Aorta (tissue), 5 donors: ENCODE results near the gene B2M. TPM values are rescaled to one million over a fixed set of nuclear protein-coding genes. Genes with fewer than 3 reads are reported as not detected.
"Not testable (repeated sequence)": the region's sequence is repeated elsewhere in the genome, so short reads cannot be mapped to it uniquely, and the experiment has no call there.

Experiments used
- ATAC-seq: fragments of 200-7000 bp; cut with Tn5 transposase; one replicate; pipeline ENCODE4 v1.9.1; 2022; ENCODE audit warnings: moderate library complexity; ENCODE audit not compliant: low FRiP score
- DNase-seq, 2 donors: peaks; one replicate each; pipeline ENCODE4 v3.0.0-alpha.2; 2020
- H3K27ac ChIP-seq, 2 donors: one replicate each; pipeline ENCODE4 v1.5.1; 2013; ENCODE audit warnings: low read length in 2 of 2, mild to moderate bottlenecking in 2 of 2, moderate library complexity in 2 of 2, control low read depth in 1 of 2, inconsistent platforms in 1 of 2, low read depth in 1 of 2
- H3K27me3 ChIP-seq, 2 donors: one replicate each; pipeline ENCODE4 v1.6.1; 2013; ENCODE audit warnings: control low read depth in 1 of 2, low read length in 1 of 2, mild to moderate bottlenecking in 1 of 2, moderate library complexity in 1 of 2; ENCODE audit not compliant: insufficient read depth in 2 of 2, control insufficient read depth in 1 of 2
- H3K36me3 ChIP-seq, 2 donors: one replicate each; pipeline ENCODE4 v1.6.1; 2013; ENCODE audit warnings: control low read depth in 1 of 2, low read length in 1 of 2, mild to moderate bottlenecking in 1 of 2; ENCODE audit not compliant: insufficient read depth in 2 of 2, control insufficient read depth in 1 of 2
- H3K4me1 ChIP-seq, 2 donors: one replicate each; pipeline ENCODE4 v1.6.1; 2013; ENCODE audit warnings: low read length in 2 of 2, control low read depth in 1 of 2, mild to moderate bottlenecking in 1 of 2, moderate library complexity in 1 of 2; ENCODE audit not compliant: insufficient read depth in 2 of 2, control insufficient read depth in 1 of 2
- H3K4me3 ChIP-seq, 2 donors: one replicate each; pipeline ENCODE4 v1.5.1; 2013; ENCODE audit warnings: low read length in 2 of 2, control low read depth in 1 of 2, mild to moderate bottlenecking in 1 of 2
- H3K9me3 ChIP-seq: one replicate; pipeline ENCODE4 v1.6.1; 2013; ENCODE audit warnings: mild to moderate bottlenecking, low read length; ENCODE audit not compliant: control insufficient read depth
- WGBS, 2 donors: extraction: QIAGEN DNeasy Blood & Tissue Kit; methylation state at CpG; one replicate each; pipeline ENCODE4 v1.1.7; 2013; 5-methylcytosine and 5-hydroxymethylcytosine counted together
- intact Hi-C, 2 donors: fragments of 100-400 bp; cut with DNase I; formaldehyde crosslinking; loops; one replicate each; pipeline versions ENCODE4 v1.14.2 to v1.15.0; 2022
- polyA plus RNA-seq, 2 donors: library from polyadenylated mRNA; stranded (reverse); fragments of 200-250 nt; gene quantifications; one replicate each; pipeline ENCODE4 v1.2.3, GENCODE V29; 2013
- total RNA-seq, 2 donors: library from RNA; stranded (reverse); fragmentation: NEBNext Ultra II Directional; extraction: Animal tissue kit (Norgen Biotek cat#: 25700); gene quantifications; one replicate each; pipeline ENCODE4 v1.2.1, GENCODE V29; 2021
- donor health status: healthy with polysubstance abuse.
- donor health status: Bipolar disorder and iron deficiency.
- donor health status: DM: no; HTN: no; CAD: no.
- donor health status: DM: no; HTN: no; CAD: no.
- donor health status: DM: yes; HTN: yes; CAD: no.

B2M gene
- total and polyA plus RNA-seq, 4 donors, result 2,130 to 4,026 (median 3,023) TPM

DNA sequence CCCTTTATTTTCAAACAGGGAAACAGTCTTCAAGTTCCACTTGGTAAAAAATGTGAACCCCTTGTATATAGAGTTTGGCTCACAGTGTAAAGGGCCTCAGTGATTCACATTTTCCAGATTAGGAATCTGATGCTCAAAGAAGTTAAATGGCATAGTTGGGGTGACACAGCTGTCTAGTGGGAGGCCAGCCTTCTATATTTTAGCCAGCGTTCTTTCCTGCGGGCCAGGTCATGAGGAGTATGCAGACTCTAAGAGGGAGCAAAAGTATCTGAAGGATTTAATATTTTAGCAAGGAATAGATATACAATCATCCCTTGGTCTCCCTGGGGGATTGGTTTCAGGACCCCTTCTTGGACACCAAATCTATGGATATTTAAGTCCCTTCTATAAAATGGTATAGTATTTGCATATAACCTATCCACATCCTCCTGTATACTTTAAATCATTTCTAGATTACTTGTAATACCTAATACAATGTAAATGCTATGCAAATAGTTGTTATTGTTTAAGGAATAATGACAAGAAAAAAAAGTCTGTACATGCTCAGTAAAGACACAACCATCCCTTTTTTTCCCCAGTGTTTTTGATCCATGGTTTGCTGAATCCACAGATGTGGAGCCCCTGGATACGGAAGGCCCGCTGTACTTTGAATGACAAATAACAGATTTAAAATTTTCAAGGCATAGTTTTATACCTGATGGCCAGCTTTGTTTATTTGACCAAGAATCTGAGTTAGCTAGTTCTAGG lies 7.0 kb downstream of the B2M start:
- intact Hi-C loops, result no loop called here
- WGBS, 2 donors, result 62 to 64% methylated on average over 4 of the region's 4 CpGs
- no peaks in the 10 kb centered on the region for H3K27me3 ChIP-seq
- peaks cover 0 to 1% of the 10 kb centered on the region in 2 donors for H3K4me1 ChIP-seq
- DNase-seq (no peak), ATAC-seq (no peak)
- no peak overlapping the region for H3K4me3 ChIP-seq
- peaks cover 0 to 9% of the 10 kb centered on the region in 2 donors for H3K36me3 ChIP-seq
- no peaks in the 10 kb centered on the region for H3K9me3 ChIP-seq
- H3K27ac ChIP-seq, result no peak overlapping the region

DNA sequence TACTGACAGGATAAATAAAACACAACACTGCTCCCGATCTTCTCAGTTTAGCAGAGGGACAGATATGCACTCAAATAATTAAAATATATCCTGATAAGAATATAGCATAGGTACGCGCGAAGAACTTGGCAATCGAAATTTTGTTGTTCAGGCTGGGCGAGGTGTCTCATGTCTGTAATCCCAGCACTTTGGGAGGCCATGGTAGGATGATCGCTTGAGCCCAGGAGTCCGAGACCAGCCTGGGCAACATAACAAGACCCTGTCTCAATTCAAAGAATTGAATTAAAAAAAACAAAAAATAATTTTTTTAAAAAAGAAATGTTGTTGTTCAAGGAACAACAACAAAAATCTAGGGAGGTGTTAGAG lies 7.6 kb downstream of the B2M start:
- Histone ChIP-seq H3K27ac (no peak overlapping the region), H3K9me3 (no peaks in the 10 kb centered on the region), H3K4me1 (peaks cover 0 to 1% of the 10 kb centered on the region in 2 donors), H3K27me3 (no peaks in the 10 kb centered on the region), H3K36me3 (peaks cover 0 to 9% of the 10 kb centered on the region in 2 donors), H3K4me3 (no peak overlapping the region)
- 90 to 93% methylated on average over 8 of the region's 8 CpGs for WGBS, 2 donors
- no peak for ATAC-seq
- no peak for DNase-seq
- intact Hi-C loops, result no loop called here

DNA sequence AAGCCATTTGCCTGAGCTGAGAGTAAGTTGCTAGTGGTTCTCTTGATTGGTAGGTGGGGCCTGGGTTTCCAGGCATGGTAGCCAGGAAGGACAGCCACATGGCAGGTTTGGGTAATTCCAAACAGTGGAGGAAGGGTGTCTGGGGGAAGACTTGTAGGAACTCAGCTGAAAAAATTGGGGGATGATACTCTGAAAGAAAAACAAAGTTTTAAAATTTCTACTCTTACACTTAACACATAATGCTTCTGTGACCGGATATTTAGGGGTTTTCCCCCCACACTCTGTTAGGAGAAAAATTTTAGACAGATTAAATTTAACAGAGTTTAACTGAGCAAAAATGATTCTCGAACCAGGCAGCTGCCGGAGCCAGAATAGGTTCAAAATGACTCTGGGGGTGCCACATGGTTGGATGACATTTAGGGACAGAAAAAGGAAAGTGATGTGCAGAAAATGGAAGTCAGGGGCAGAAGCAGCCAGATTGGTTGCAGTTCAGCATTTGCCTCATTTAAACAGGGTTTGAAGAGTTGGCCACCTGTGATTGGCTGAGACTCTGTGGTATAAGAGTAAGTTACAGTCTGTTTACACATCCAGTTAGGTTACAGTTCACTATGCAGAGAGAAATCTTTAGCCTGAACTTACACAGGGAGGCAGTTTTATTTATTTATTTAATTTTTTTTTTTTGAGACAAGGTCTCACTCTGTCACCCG lies 8.1 kb downstream of the B2M start:
- intact Hi-C loops, result no loop called here
- H3K4me1 ChIP-seq, result peaks cover 0 to 1% of the 10 kb centered on the region in 2 donors
- WGBS, 2 donors, result 76 to 79% methylated on average over 4 of the region's 4 CpGs
- H3K4me3 ChIP-seq, result no peak overlapping the region
- DNase-seq (no peak), ATAC-seq (peak; percentile 11)
- no peaks in the 10 kb centered on the region for H3K9me3 ChIP-seq
- peaks cover 0 to 9% of the 10 kb centered on the region in 2 donors for H3K36me3 ChIP-seq
- H3K27ac ChIP-seq, result no peak overlapping the region
- H3K27me3 ChIP-seq, result no peaks in the 10 kb centered on the region

DNA sequence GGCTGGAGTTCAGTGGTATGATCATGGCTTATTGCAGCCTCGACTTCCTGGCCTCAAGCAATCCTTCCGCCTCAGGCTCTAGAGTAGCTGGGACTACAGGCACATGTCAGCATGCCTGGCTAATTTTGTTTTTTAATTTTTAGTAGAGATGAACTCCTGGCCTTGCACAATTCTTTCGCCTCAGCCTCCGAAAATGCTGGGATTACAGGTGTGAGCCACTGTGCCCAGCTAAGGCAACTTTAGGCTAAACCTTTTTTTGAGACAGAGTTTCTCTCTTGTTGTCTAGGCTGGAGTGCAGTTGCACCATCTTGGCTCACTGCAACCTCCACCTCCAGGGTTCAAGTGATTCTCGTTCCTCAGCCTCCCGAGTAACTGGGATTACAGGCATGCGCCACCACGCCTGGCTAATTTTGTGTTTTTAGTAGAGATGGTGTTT lies 8.7 kb downstream of the B2M start:
- H3K36me3 ChIP-seq, intact Hi-C loops, H3K27me3 ChIP-seq, H3K9me3 ChIP-seq, H3K4me3 ChIP-seq, H3K4me1 ChIP-seq, H3K27ac ChIP-seq, DNase-seq: not testable (repeated sequence)
- WGBS, 2 donors, result 93% methylated on average over 8 of the region's 8 CpGs
- peak; percentile 42 for ATAC-seq

DNA sequence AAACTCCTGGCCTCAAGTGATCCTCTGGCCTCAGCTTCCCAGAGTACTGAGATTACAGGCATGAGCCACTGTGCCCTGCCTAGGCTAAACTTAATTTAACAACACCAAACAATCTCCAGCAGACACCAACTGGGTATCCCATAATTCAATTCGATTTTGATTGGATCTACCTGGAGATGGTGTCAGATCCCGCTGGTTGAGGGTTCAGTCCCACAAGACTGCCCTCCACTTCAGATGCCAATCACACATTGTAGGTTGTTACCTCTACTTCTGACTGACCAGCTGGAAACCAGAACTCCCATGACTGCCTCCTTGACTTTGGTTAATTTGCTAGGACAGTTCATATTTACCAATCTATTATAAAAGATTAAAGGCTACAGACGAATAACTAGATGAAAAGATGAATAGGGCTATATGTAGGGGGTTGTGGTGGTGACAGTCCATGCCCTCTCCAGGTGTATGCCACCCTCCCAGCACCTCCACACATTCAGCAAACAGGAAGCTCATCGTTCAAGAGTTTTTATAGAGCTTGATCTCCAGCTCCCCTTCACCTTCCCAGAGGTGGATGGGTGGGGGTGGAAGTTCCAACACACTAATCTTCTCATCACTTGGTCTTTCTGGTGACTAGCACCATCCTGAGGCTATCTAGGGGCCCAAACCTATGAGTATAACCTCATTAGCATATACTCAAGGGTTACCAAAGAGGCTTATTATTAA lies 9.3 kb downstream of the B2M start:
- no peak for ATAC-seq
- Histone ChIP-seq H3K27ac (no peak overlapping the region), H3K27me3 (no peaks in the 10 kb centered on the region), H3K4me1 (no peaks in the 10 kb centered on the region), H3K36me3 (peaks cover 0 to 7% of the 10 kb centered on the region in 2 donors), H3K4me3 (no peak overlapping the region), H3K9me3 (no peaks in the 10 kb centered on the region)
- no peak for DNase-seq
- WGBS, 2 donors, result 90 to 91% methylated on average over 4 of the region's 4 CpGs
- intact Hi-C loops, result no loop called here

DNA sequence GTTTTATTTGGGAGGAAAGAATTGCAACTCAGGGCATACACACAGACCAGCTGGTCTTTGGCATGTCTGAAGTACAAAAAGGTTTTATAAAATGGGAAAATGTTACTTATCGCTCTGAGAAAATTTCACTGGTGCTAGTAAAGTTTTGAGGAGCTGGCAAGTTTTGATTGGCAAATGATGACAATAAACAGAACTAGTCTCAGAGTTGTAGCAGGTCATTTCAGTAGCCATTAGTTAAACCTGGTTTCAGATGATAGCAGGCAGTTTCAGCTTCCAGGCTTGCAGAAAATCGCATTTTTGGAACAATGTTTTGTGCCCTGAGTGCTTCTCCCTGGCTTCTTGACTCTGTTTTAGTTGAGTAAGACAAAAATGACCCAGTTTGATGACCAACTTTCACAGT lies 10.7 kb downstream of the B2M start:
- 55 to 74% methylated on average over 2 of the region's 2 CpGs for WGBS, 2 donors
- Histone ChIP-seq H3K4me3 (no peak overlapping the region), H3K36me3 (peaks cover 0 to under 1% of the 10 kb centered on the region in 2 donors), H3K9me3 (no peaks in the 10 kb centered on the region), H3K27ac (no peak overlapping the region), H3K27me3 (no peaks in the 10 kb centered on the region), H3K4me1 (no peaks in the 10 kb centered on the region)
- ATAC-seq, result no peak
- intact Hi-C loops, result no loop called here
- no peak for DNase-seq

DNA sequence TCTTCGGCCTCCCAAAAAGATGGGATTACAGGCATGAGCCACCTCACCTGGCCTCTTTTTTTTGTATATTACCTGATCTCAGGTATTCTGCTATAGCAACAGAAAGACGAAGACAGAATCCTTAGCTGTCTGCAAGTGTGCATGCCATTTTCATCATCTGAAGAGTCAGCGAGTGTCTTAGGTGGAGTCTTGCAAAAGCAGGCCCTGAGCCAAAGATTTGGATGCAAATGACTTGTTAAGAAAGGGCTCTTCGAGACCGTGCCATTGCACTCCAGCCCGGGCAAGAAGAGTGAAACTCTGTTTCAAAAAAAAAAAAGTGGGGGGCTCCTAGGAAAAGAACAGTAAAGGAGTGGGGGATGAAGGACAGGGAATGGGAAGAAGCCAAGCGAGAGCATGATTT lies 14.8 kb downstream of the B2M start:
- ATAC-seq (no peak), DNase-seq (no peak)
- 83 to 86% methylated on average over 7 of the region's 7 CpGs for WGBS, 2 donors
- Histone ChIP-seq H3K36me3 (no peaks in the 10 kb centered on the region), H3K9me3 (no peaks in the 10 kb centered on the region), H3K4me1 (peaks cover 0 to 1% of the 10 kb centered on the region in 2 donors), H3K27me3 (no peaks in the 10 kb centered on the region), H3K4me3 (no peak overlapping the region), H3K27ac (peak overlapping the region in 1 of 2 donors; percentile 23)
- intact Hi-C loops, result loop anchor here (5.0 kb wide), 2 partner anchors 189 to 439 kb away; partner anchors contain the start of genes EIF3J (in 1 of the 2) and GOLM2 (in 1 of the 2)

DNA sequence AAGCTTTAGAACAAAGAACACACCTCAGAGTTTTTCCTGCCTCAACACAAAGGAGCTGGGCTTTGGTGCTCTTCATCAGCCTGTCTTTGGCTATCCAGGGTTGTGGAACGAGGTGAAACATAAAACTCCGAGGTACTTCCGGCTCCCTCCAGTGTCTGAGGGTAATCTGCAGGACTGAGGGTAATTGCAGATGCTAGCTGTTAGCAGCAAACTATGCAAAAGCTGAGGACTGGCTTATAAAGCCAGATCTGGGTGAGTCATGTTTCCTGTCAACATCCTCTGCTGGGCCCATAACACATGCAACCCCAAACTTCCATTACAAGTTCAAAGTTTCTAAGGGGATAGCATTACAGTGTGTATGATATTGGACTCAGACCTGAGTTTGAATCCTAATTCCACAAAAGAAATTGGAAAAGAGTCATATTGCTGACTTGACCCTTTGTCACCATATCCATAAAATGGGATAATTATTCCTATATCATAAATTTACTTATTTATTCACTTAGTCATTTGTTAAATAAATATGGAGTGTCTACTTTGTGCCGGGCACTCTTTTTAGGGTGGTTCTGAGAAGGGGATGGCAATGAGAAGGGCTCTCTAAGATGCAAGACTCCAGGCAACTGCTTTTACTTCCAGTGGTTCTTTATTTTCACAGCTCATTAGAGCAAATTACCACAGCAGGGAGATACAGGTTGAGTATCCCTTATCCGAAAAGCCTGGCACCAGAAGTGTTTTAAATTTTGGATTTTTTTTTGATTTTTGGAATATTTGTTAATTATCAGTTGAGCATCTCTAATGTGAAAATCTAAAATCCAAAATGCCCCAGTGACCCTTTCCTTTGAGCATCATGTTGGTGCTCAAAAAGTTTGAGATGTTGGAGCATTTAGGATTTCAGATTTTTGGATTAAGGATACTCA lies 15.5 kb downstream of the B2M start:
- intact Hi-C loops, result loop anchor here (5.0 kb wide), 2 partner anchors 190 to 440 kb away; partner anchors contain the start of genes EIF3J (in 1 of the 2) and GOLM2 (in 1 of the 2)
- DNase-seq (no peak), ATAC-seq (peak; percentile 35)
- peaks cover 0 to 1% of the 10 kb centered on the region in 2 donors for H3K4me1 ChIP-seq
- H3K4me3 ChIP-seq, result no peak overlapping the region
- no peaks in the 10 kb centered on the region for H3K27me3 ChIP-seq
- WGBS, 2 donors, result 53 to 56% methylated on average over 5 of the region's 5 CpGs
- H3K36me3 ChIP-seq, result no peaks in the 10 kb centered on the region
- H3K27ac ChIP-seq, result no peak overlapping the region
- no peaks in the 10 kb centered on the region for H3K9me3 ChIP-seq
